GM10847 (cell line): ENCODE results near the gene ARHGEF12.

Source experiments
- POLR2A ChIP-seq: IDR thresholded peaks from 2 replicates; pipeline ENCODE4 v1.6.1; 2011; ENCODE audit not compliant: insufficient read length; ENCODE audit errors: extremely low read depth

ARHGEF12 gene

GRCh38 chr11:120528749-120529148 lies 192.5 kb downstream of the ARHGEF12 start:
- no peak for TF ChIP-seq POLR2A

GRCh38 chr11:120529214-120529613 lies 193.0 kb downstream of the ARHGEF12 start:
- no peak for TF ChIP-seq POLR2A

GRCh38 chr11:120529911-120530310 lies 193.7 kb downstream of the ARHGEF12 start:
- TF ChIP-seq POLR2A: no peak

- no peak for TF ChIP-seq POLR2A
Observed at GRCh38 chr11:120532082-120532831, 196.0 kb downstream of the ARHGEF12 start.

- TF ChIP-seq POLR2A: no peak
Observed at GRCh38 chr11:120532832-120533196, 196.6 kb downstream of the ARHGEF12 start.

- no peak for TF ChIP-seq POLR2A
Observed at GRCh38 chr11:120536091-120536796, 200.0 kb downstream of the ARHGEF12 start.

- TF ChIP-seq POLR2A: no peak
Observed at GRCh38 chr11:120536797-120537169, 200.6 kb downstream of the ARHGEF12 start.

GRCh38 chr11:120537996-120538395 lies 201.8 kb downstream of the ARHGEF12 start:
- no peak for TF ChIP-seq POLR2A

GRCh38 chr11:120538707-120539106 lies 202.5 kb downstream of the ARHGEF12 start:
- no peak for TF ChIP-seq POLR2A
